Measurements from ENCODE around the gene CRYBB1.

Gene CRYBB1

GRCh38 chr22:26584010-26584409, 33.8 kb downstream of the CRYBB1 start:
- Histone ChIP-seq H3K4me3 (no peak overlapping the region), H3K27ac (no peak overlapping the region)

GRCh38 chr22:26581633-26582168, 36.1 kb downstream of the CRYBB1 start:
- Histone ChIP-seq H3K27ac (no peak overlapping the region), H3K4me3 (no peak overlapping the region)

GRCh38 chr22:26581026-26581425, 36.8 kb downstream of the CRYBB1 start:
- Histone ChIP-seq H3K27ac (no peak overlapping the region), H3K4me3 (no peak overlapping the region)

- H3K27ac ChIP-seq, result peak overlapping the region in 7 of 21 experiments; percentile 42 to 84 (median 63)
- no peak overlapping the region for H3K4me3 ChIP-seq
These were observed 37.4 kb downstream of the CRYBB1 start for GRCh38 chr22:26580240-26580962.

- no peak overlapping the region for H3K4me3 ChIP-seq
- H3K27ac ChIP-seq, result peak overlapping the region in 11 of 21 experiments; percentile 30 to 84 (median 54)
These were observed 38.4 kb downstream of the CRYBB1 start for GRCh38 chr22:26579331-26579886.

- H3K4me3 ChIP-seq, result no peak overlapping the region
- no peak overlapping the region for H3K27ac ChIP-seq
These were observed 40.7 kb downstream of the CRYBB1 start for GRCh38 chr22:26577081-26577480.

- Histone ChIP-seq H3K27ac (no peak overlapping the region), H3K4me3 (no peak overlapping the region)
These were observed 41.7 kb downstream of the CRYBB1 start for GRCh38 chr22:26576026-26576680.

- Histone ChIP-seq H3K4me3 (no peak overlapping the region), H3K27ac (peak overlapping the region in 2 of 21 experiments; percentile 36 to 51)
These were observed 43.7 kb downstream of the CRYBB1 start for GRCh38 chr22:26574001-26574723.

- H3K27ac ChIP-seq, result peak overlapping the region in 6 of 21 experiments; percentile 0 to 51 (median 34)
- H3K4me3 ChIP-seq, result no peak overlapping the region
These were observed 44.7 kb downstream of the CRYBB1 start for GRCh38 chr22:26573026-26573662.

- Histone ChIP-seq H3K4me3 (no peak overlapping the region), H3K27ac (no peak overlapping the region)
These were observed 46.8 kb downstream of the CRYBB1 start for GRCh38 chr22:26570864-26571525.

- H3K27ac ChIP-seq, result no peak overlapping the region
- H3K4me3 ChIP-seq, result no peak overlapping the region
These were observed 47.7 kb downstream of the CRYBB1 start for GRCh38 chr22:26570115-26570514.

GRCh38 chr22:26568207-26568706, 49.6 kb downstream of the CRYBB1 start:
- Histone ChIP-seq H3K4me3 (no peak overlapping the region), H3K27ac (peak overlapping the region in 17 of 21 experiments; percentile 4 to 84 (median 59))

- peak overlapping the region in 7 of 21 experiments; percentile 5 to 84 (median 34) for H3K27ac ChIP-seq
These were observed 50.2 kb downstream of the CRYBB1 start for GRCh38 chr22:26567610-26568009.

GRCh38 chr22:26566994-26567393, 50.8 kb downstream of the CRYBB1 start:
- peak overlapping the region in 7 of 21 experiments; percentile 5 to 84 (median 34) for H3K27ac ChIP-seq
- no peak overlapping the region for H3K4me3 ChIP-seq

More at GRCh38 chr22:26567610-26568009, 50.2 kb downstream of the CRYBB1 start:
- H3K4me3 ChIP-seq, result no peak overlapping the region

GRCh38 chr22:26565889-26566288, 51.9 kb downstream of the CRYBB1 start:
- Histone ChIP-seq H3K4me3 (no peak overlapping the region), H3K27ac (no peak overlapping the region)

- H3K4me3 ChIP-seq, result no peak overlapping the region
- H3K27ac ChIP-seq, result peak overlapping the region in 1 of 21 experiments; percentile 4
These were observed 52.6 kb downstream of the CRYBB1 start for GRCh38 chr22:26565181-26565580.

- no peak overlapping the region for H3K27ac ChIP-seq
- H3K4me3 ChIP-seq, result no peak overlapping the region
These were observed 53.2 kb downstream of the CRYBB1 start for GRCh38 chr22:26564672-26565071.

- Histone ChIP-seq H3K27ac (no peak overlapping the region), H3K4me3 (no peak overlapping the region)
These were observed 53.6 kb downstream of the CRYBB1 start for GRCh38 chr22:26564181-26564580.

GRCh38 chr22:26563022-26563421, 54.8 kb downstream of the CRYBB1 start:
- H3K27ac ChIP-seq, result no peak overlapping the region

More at GRCh38 chr22:26563022-26563421, 54.8 kb downstream of the CRYBB1 start:
- H3K4me3 ChIP-seq, result no peak overlapping the region
